Measurements from ENCODE around the gene DCTD. TPM values are rescaled to one million over a fixed set of nuclear protein-coding genes. Genes with fewer than 3 reads are reported as not detected.

The DCTD gene
- total and polyA plus RNA-seq, 2 of the 13 experiments (the other 11 are each of a cell fraction or from before 2014, with no cell fraction given), result 85.1 to 95.3 TPM

DNA sequence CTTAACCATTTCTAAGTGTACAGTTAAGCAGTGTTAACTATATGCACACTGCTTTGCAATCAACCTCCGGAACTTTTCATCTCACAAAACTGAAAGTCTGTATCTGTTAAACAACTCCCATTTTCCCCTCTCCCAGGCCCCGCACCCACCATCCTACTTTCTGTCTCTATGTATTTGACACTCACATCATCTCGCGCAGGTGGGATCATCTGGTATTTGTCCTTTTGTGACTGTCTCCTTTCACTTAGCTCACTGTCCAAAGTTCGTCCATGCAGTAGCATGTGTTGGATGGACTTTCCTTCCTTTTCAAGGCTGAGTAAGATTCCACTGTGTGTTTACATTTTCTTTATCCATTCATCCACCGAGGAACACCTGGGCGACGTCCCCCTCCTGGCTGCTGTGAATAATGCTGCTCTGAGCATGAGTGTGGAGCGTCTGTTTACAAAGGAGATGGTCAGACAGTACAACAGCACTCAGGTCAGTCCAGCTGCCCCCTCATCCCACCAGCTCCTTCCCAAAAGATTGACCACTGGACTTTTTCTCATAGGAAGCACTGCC is 39.8 kb downstream of the DCTD start (continued):
- TF ChIP-seq, protein P1, sequence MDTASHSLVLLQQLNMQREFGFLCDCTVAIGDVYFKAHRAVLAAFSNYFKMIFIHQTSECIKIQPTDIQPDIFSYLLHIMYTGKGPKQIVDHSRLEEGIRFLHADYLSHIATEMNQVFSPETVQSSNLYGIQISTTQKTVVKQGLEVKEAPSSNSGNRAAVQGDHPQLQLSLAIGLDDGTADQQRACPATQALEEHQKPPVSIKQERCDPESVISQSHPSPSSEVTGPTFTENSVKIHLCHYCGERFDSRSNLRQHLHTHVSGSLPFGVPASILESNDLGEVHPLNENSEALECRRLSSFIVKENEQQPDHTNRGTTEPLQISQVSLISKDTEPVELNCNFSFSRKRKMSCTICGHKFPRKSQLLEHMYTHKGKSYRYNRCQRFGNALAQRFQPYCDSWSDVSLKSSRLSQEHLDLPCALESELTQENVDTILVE (CRISPR knock-in tag; IDR thresholded peaks at IDR 0.05), result no peak; the same call in 1 of the 2 replicates
- no peak for TF ChIP-seq ZBTB8A (CRISPR knock-in tag; IDR thresholded peaks at IDR 0.05; ENCODE audit: borderline replicate concordance, low read depth)
- TF ChIP-seq NONO (IDR thresholded peaks at IDR 0.05), result no peak
- peak; percentile 50 for TF ChIP-seq NONO (CRISPR knock-in tag; conservative IDR thresholded peaks at IDR 0.05)
- TF ChIP-seq, protein P2, sequence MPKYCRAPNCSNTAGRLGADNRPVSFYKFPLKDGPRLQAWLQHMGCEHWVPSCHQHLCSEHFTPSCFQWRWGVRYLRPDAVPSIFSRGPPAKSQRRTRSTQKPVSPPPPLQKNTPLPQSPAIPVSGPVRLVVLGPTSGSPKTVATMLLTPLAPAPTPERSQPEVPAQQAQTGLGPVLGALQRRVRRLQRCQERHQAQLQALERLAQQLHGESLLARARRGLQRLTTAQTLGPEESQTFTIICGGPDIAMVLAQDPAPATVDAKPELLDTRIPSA (CRISPR knock-in tag; IDR thresholded peaks at IDR 0.05; ENCODE audit: borderline replicate concordance), result no peak
- TF ChIP-seq ZNF607 (CRISPR knock-in tag; IDR thresholded peaks at IDR 0.05; ENCODE audit: borderline replicate concordance), result no peak; the same call in 1 of the 2 replicates
- peak; percentile 78; the same call in 1 of the 2 replicates for TF ChIP-seq ZFP90 (CRISPR knock-in tag; IDR thresholded peaks at IDR 0.05; ENCODE audit: borderline replicate concordance)
- TF ChIP-seq, protein P3, sequence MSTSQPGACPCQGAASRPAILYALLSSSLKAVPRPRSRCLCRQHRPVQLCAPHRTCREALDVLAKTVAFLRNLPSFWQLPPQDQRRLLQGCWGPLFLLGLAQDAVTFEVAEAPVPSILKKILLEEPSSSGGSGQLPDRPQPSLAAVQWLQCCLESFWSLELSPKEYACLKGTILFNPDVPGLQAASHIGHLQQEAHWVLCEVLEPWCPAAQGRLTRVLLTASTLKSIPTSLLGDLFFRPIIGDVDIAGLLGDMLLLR (CRISPR knock-in tag; IDR thresholded peaks at IDR 0.05), result no peak
- TF ChIP-seq, protein P4, sequence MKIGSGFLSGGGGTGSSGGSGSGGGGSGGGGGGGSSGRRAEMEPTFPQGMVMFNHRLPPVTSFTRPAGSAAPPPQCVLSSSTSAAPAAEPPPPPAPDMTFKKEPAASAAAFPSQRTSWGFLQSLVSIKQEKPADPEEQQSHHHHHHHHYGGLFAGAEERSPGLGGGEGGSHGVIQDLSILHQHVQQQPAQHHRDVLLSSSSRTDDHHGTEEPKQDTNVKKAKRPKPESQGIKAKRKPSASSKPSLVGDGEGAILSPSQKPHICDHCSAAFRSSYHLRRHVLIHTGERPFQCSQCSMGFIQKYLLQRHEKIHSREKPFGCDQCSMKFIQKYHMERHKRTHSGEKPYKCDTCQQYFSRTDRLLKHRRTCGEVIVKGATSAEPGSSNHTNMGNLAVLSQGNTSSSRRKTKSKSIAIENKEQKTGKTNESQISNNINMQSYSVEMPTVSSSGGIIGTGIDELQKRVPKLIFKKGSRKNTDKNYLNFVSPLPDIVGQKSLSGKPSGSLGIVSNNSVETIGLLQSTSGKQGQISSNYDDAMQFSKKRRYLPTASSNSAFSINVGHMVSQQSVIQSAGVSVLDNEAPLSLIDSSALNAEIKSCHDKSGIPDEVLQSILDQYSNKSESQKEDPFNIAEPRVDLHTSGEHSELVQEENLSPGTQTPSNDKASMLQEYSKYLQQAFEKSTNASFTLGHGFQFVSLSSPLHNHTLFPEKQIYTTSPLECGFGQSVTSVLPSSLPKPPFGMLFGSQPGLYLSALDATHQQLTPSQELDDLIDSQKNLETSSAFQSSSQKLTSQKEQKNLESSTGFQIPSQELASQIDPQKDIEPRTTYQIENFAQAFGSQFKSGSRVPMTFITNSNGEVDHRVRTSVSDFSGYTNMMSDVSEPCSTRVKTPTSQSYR (CRISPR knock-in tag; IDR thresholded peaks at IDR 0.05; ENCODE audit: borderline replicate concordance), result peak; percentile 64; the same call in 1 of the 2 replicates
- TF ChIP-seq HNRNPH1 (optimal IDR thresholded peaks at IDR 0.05; ENCODE audit: low read depth, low read length), result no peak
- no peak for TF ChIP-seq DNMT1 (CRISPR knock-in tag; IDR thresholded peaks at IDR 0.05)
- TF ChIP-seq ATM (IDR thresholded peaks at IDR 0.05; ENCODE audit: borderline replicate concordance), result no peak
- TF ChIP-seq, protein P5, sequence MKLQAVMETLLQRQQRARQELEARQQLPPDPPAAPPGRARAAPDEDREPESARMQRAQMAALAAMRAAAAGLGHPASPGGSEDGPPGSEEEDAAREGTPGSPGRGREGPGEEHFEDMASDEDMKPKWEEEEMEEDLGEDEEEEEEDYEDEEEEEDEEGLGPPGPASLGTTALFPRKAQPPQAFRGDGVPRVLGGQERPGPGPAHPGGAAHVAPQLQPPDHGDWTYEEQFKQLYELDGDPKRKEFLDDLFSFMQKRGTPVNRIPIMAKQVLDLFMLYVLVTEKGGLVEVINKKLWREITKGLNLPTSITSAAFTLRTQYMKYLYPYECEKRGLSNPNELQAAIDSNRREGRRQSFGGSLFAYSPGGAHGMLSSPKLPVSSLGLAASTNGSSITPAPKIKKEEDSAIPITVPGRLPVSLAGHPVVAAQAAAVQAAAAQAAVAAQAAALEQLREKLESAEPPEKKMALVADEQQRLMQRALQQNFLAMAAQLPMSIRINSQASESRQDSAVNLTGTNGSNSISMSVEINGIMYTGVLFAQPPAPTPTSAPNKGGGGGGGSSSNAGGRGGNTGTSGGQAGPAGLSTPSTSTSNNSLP (IDR thresholded peaks at IDR 0.05; ENCODE audit: low read depth, low read length), result peak; percentile 91
- TF ChIP-seq ZNF543 (CRISPR knock-in tag; IDR thresholded peaks at IDR 0.05), result no peak
- TF ChIP-seq NFKBIZ (CRISPR knock-in tag; IDR thresholded peaks at IDR 0.05), result no peak
- no peak for TF ChIP-seq ZNF883 (CRISPR knock-in tag; IDR thresholded peaks at IDR 0.05; ENCODE audit: not compliant biosample characterization)
- TF ChIP-seq, protein P6, sequence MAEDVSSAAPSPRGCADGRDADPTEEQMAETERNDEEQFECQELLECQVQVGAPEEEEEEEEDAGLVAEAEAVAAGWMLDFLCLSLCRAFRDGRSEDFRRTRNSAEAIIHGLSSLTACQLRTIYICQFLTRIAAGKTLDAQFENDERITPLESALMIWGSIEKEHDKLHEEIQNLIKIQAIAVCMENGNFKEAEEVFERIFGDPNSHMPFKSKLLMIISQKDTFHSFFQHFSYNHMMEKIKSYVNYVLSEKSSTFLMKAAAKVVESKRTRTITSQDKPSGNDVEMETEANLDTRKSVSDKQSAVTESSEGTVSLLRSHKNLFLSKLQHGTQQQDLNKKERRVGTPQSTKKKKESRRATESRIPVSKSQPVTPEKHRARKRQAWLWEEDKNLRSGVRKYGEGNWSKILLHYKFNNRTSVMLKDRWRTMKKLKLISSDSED (CRISPR knock-in tag; IDR thresholded peaks at IDR 0.05), result no peak
- TF ChIP-seq ZNF660 (CRISPR knock-in tag; IDR thresholded peaks at IDR 0.05; ENCODE audit: borderline replicate concordance, low read depth), result no peak
- TF ChIP-seq KLF11 (CRISPR knock-in tag; IDR thresholded peaks at IDR 0.05), result no peak
- no peak for TF ChIP-seq TOPORS (CRISPR knock-in tag; IDR thresholded peaks at IDR 0.05)
- TF ChIP-seq ZNF274 (CRISPR knock-in tag; IDR thresholded peaks at IDR 0.05), result no peak
- TF ChIP-seq ZNF572 (CRISPR knock-in tag; IDR thresholded peaks at IDR 0.05), result no peak
- TF ChIP-seq SIX4 (CRISPR knock-in tag; IDR thresholded peaks at IDR 0.05), result 0 out of 2 replicates have a peak, but pooled peaks have one; percentile 57

Data from HepG2 (cell line).